Endothelial cell of hepatic sinusoid (primary cell): ENCODE measurements around the gene KLHL30.
"Not testable (repeated sequence)": the region's sequence is repeated elsewhere in the genome, so short reads cannot be mapped to it uniquely, and the experiment has no call there.

ENCODE experiments used
- in situ Hi-C: cut with HindIII; loops from 2 replicates; pipeline ENCODE4 v1.10.0; 2017; ENCODE audit warnings: low sequenced_read_pairs

KLHL30 gene

DNA sequence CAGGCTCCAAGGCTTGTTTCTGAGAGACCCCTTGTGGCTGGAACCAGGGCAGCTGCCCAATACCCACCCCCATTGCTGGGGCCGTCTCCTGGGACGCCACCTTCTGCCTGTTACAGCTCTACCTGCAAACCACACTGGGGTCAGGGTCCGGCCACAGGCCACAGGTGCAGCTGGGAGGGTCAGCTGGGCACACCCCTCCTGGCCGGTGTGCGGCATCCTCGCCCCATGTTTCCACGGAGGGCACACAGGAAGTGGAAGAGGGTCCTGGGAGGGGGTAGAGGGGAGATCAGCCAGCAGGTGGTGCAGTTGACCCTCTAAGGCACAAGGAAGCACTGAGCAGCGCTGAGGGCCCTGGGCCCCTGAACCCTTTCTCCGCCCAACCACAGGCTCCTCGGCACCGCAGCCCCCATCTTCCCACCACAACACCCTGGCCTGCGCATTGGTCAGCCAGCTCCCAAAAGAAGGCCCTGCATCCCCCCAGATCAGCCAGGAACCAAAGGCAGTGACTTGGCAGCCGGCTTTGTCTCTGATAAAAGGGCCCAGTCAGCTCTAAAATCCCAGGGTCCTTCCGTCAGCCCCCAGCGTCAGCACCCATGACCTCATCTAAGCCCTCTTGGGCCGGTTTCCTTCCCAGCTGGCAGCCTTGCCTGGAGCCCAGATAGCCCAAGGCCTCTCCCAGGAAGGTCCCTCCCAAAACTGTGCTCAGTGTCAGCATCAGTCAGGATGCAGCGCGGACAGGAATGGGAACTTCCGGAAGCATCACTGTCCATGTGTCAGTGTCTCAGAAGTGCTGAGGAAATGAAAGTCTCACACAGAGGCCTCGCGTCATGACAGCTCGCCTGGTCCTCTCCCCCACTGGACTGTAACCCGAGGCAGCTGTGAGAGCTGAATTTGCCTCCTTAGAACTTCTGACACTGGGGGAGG lies 22.0 kb downstream of the KLHL30 start:
- in situ Hi-C loops, result no loop called here

DNA sequence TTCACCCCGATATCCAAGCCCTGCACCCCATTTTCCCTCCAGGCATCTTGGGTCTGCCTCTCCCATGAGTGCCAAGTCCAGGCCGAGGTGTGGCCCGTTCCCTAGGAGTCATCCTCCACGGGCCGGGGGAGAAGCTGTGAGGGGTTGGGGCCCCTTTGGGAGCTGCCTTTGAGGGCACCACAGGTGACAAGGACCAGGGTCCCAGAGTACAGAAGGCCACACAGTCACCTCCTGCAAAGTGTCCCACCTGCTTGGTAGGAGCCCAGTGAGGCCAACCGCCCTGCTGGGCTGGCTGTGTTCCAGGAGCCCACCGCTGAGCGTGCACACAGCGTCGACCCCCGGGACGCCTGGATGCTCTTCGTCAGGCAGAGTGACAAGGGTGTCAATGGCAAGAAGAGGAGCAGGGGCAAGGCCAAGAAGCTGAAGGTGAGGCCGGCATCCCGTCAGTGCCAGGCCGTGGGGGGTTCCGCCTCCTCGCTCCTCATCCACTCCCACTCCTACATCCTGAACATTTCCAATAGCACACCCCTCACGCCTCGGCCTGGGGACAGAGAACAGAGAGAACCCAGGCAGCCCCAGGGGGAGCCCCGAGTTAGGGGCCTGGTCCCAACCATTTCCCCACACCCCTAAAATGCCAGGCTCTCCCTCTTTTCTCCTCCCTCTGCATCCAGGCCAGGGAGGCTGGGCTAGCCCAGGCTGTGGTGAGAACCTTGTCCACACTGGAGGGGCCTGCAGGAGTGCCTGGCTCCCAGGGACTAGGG lies 23.0 kb downstream of the KLHL30 start:
- in situ Hi-C loops, result no loop called here

- in situ Hi-C loops, result no loop called here
These were observed 23.9 kb downstream of the KLHL30 start for GRCh38 chr2:238162251-238162845.

DNA sequence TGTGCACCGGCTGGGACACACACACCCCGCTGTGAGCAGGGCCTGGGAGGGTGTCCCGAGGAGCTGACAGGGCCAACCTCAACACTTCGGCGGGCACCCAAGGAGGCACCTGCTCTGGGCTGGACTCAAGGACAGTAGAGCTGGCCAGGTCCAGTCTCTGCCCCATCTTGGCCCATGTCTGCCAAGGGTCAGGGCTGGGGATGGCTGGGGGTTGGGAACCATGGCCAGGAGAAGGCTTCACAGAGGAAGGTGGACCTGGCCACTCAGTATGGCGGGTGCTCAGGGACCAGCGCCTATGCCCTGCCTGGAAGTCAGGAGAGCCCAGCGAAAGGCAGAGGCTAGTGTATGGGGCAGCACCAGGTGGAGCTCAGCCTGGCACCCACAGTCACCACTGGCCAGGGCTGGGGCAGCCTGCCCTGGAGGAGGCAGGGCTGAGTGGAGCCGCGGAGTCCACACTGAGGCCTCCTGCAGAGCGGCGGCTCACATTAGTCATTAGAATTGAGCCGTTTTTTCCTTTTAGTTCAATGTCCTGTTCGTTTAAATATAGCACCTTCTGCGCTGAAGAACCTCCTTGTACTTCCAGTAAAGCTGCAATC lies 24.5 kb downstream of the KLHL30 start:
- in situ Hi-C loops, result no loop called here

- in situ Hi-C loops, result no loop called here
These were observed 25.2 kb downstream of the KLHL30 start for GRCh38 chr2:238163481-238164198.

DNA sequence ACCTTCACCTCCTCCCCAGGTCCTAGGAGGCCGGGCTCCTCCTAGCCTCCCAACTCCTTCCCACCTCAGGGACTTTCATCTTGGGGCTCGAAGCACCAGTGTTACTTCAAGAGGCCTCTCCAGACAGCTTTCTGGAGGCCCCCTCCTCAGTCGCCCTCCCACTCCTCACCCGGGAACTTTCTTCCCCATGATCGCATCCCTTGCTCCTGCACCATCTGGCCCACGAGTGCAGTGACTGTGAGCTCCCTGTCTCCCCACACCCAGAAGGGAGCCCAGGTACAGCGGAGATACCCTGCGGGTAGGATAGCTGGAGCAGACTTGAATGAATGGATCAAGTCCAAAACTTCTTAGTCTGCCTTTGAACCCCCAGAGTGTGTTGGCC lies 26.4 kb downstream of the KLHL30 start:
- in situ Hi-C loops, result no loop called here

DNA sequence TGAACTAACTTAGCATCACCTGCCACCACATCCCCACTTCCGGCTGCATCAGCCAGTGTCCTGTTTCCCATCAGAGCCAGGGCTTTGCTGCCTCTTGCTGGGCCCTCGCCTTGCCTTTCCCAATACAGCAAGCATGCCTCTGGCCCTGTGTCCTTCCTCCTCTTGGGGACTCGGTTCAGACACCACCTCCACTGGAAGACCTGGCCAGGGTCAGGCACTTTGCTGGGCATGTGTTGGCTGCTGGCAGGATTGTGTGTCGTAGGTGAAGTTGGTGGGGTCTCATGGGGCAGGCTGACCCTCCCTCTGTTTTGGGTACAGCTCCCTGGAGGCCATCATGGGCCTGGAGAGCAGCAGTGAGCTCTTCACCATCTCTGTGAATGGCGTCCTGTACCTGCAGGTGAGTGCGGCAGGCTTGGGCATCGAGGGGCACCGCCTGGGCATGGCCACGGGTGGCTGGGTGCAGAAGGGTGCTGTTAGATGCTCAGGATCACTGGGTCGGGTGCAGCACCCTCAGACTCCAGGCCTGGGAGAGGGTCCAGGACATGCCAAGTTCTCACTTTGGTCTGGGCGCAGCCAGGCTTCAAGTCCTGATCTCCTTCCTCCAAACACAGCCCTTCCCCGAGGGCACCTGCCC lies 26.9 kb downstream of the KLHL30 start:
- in situ Hi-C loops, result no loop called here

GRCh38 chr2:238166391-238167343 lies 28.2 kb downstream of the KLHL30 start:
- in situ Hi-C loops, result no loop called here

- in situ Hi-C loops, result no loop called here
These were observed 28.9 kb downstream of the KLHL30 start for GRCh38 chr2:238167344-238167715.

- in situ Hi-C loops, result no loop called here
These were observed 29.3 kb downstream of the KLHL30 start for GRCh38 chr2:238167761-238168160.

- in situ Hi-C loops, result no loop called here
These were observed 30.0 kb downstream of the KLHL30 start for GRCh38 chr2:238168196-238169047.

DNA sequence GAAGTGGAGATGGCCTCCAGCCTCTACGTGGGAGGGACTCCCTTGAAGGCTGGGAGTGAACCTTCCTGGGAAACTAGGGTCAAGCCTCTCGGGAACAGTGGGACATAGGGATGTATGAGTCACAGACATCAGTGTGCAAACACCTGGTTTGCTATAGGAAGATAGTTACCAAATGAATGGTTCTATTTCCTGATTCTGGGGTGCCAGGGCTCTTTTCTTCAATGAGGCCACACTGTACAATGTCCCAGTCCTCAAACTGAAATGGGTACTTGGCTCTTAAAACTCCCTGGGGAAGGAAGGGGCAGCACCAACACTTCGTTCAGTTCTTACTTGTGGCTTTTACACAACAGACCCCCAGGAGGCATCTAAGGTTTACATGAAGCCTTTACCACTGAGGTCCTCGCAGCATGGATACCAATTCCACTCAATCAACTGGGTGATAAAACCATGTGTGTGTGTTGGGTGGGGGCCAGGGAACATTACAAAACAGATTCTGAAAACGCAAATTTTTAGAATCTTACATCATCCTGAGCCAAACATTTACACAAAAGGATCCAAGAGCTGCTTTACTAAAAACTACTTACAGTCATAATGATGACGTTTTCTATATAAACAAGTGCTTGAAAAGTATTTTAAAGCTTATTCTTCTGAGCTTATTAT lies 30.7 kb downstream of the KLHL30 start:
- in situ Hi-C loops, result no loop called here

- in situ Hi-C loops, result no loop called here
These were observed 31.3 kb downstream of the KLHL30 start for GRCh38 chr2:238169708-238170251.

DNA sequence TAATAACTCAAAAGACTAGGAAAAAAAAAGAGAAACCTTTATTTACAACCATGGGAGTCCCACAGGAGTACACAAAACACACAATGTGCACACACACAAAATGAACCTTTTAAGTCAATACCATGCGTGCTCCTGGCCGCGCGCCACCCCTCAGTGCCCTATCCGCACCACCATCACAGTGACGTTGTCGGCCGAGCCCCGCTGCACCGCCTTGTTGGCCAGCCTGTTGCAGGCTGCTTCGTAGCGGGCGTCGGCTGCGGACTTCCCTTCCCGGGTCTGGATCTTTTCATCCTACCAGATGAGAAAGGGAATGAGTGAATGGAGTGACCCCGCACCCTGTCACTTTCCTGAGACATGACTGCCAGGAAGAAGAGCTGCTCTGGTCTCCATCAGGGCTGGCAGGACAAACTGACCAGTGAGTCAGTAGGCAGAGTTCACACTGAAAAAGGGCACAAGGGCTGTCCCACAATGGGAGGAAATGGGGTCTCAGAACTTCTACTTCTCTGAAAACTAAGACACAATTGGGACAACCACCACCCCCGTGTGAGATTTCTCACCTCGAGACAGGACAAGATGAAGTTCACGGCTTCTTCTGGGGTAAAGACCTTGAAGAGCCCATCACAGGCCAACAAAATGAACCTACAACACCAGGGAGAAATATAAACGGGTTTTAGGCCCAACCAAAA lies 32.1 kb downstream of the KLHL30 start:
- in situ Hi-C loops, result no loop called here

GRCh38 chr2:238171072-238171431 lies 32.6 kb downstream of the KLHL30 start:
- in situ Hi-C loops, result not testable (repeated sequence)

DNA sequence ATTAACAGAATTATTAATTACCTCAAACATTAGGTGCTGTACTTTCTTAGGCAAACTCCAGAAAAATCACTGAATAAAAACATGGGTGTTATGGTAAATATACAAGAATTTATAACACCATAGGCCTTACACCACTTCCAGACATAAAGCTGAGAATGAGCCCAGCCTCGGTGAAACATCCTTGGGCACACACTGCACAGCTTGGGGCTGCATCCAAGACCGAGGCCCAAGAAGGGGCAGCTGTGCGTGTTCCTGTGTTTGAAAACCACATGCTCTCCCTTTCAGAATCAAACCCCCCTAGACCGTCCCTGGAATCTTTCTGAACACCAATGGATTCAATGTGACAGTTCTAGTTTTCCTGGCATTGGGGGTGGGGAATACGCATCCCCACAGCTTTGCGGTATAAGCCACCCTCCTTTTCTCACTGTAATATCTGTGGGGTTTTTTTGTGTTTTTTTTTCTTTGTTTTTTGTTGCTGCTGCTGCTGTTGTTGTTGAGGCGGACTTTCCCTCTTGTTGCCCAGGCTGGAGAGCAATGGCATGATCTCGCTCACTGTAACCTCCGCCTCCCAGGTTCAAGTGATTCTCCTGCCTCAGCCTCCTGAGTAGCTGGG lies 33.2 kb downstream of the KLHL30 start:
- in situ Hi-C loops, result no loop called here
